GM12878 (cell line): ENCODE measurements around the gene LRRC63. TPM values are rescaled to one million over a fixed set of nuclear protein-coding genes. Genes with fewer than 3 reads are reported as not detected.
"Not testable (repeated sequence)": the region's sequence is repeated elsewhere in the genome, so short reads cannot be mapped to it uniquely, and the experiment has no call there.

ENCODE experiments used
- ATAC-seq: fragments of 200-7000 bp; cut with Tn5 transposase; 3 replicates; pipeline ENCODE4 v1.9.1; 2020; ENCODE audit warnings: mild to moderate bottlenecking, moderate library complexity
- BruUV-seq: library from RNA; stranded (reverse); fragments of 400-500 nt; replicated peaks from 2 replicates; lab custom pipeline; 2021; lab: Mats Ljungman, UMichigan
- CTCF ChIA-PET: fragments of 300-600 bp; sonication (Branson Sonifier 250); formaldehyde crosslinking; extraction: SDS; loops from one replicate; lab custom pipeline; 2021; ENCODE audit warnings: inconsistent platforms; lab: Yijun Ruan, JAX
- POLR2A ChIA-PET: fragments of 350-600 bp; formaldehyde crosslinking; extraction: SDS; loops from one replicate; lab custom pipeline; 2021; ENCODE audit warnings: inconsistent platforms; lab: Charles Lee
- RAD21 ChIA-PET: fragments of 300-600 bp; sonication (Branson Sonifier 250); formaldehyde crosslinking; loops from one replicate; lab custom pipeline; 2023; ENCODE audit warnings: antibody characterized with exemption; ENCODE audit not compliant: unreplicated experiment; lab: Charles Lee
- SMC1A ChIA-PET: fragments of 300-600 bp; sonication (Branson Sonifier 250); formaldehyde crosslinking; loops from one replicate; lab custom pipeline; 2023; ENCODE audit not compliant: unreplicated experiment, uncharacterized antibody; lab: Charles Lee
- DNase-seq: peaks from one replicate; pipeline ENCODE4 v3.0.0-alpha.2; 2011; ENCODE audit warnings: low read depth, low spot score
- FAIRE-seq: peaks from 3 replicates; lab custom pipeline; 2011; peaks lifted over from hg19 to GRCh38; lab: Jason Lieb, UNC
- H2AFZ ChIP-seq: 2 replicates; pipeline ENCODE4 v1.6.0; 2011; ENCODE audit warnings: low read depth, low read length, control low read depth; ENCODE audit not compliant: control insufficient read depth
- H3K27ac ChIP-seq: 2 replicates; pipeline ENCODE4 v1.5.1; 2011; ENCODE audit warnings: control low read depth; ENCODE audit not compliant: control insufficient read depth, insufficient read depth
- H3K27me3 ChIP-seq, 2 experiments: replicated peaks in 1 of 2; 2 replicates each; pipeline versions ENCODE4 v1.6.0 to v1.6.1; 2011; ENCODE audit warnings: low read length in 1 of 2; ENCODE audit not compliant: control insufficient read depth in 2 of 2, insufficient read depth in 2 of 2
- H3K36me3 ChIP-seq, 2 experiments: 2 replicates each; pipeline ENCODE4 v1.5.1; 2011; ENCODE audit warnings: low read length in 1 of 2; ENCODE audit not compliant: control insufficient read depth in 2 of 2, insufficient read depth in 2 of 2
- H3K4me1 ChIP-seq: 2 replicates; pipeline ENCODE4 v1.6.1; 2011; ENCODE audit warnings: mild to moderate bottlenecking, low read length, moderate library complexity, mixed read lengths; ENCODE audit not compliant: control insufficient read depth, insufficient read depth
- H3K4me2 ChIP-seq: 2 replicates; pipeline ENCODE4 v1.6.0; 2011; ENCODE audit warnings: control low read depth; ENCODE audit not compliant: control insufficient read depth, insufficient read depth
- H3K4me3 ChIP-seq: fragments of 200-600 bp; sonication (generic); 2 replicates; pipeline ENCODE4 v1.5.1; 2016
- H3K79me2 ChIP-seq: 2 replicates; pipeline ENCODE4 v1.6.0; 2011; ENCODE audit warnings: low read length; ENCODE audit not compliant: control insufficient read depth, insufficient read depth
- H3K9ac ChIP-seq: 2 replicates; pipeline ENCODE4 v1.8.0; 2011; ENCODE audit warnings: low read length, control low read depth, mixed read lengths; ENCODE audit not compliant: control insufficient read depth, insufficient read depth
- H3K9me3 ChIP-seq: replicated peaks from 3 replicates; pipeline ENCODE4 v1.5.1; 2011; ENCODE audit warnings: mild to moderate bottlenecking, low read length; ENCODE audit not compliant: control insufficient read depth, insufficient read depth
- H4K20me1 ChIP-seq: 2 replicates; pipeline ENCODE4 v1.6.0; 2011; ENCODE audit not compliant: control insufficient read depth, insufficient read depth
- ATF7 ChIP-seq: fragments of 450-650 bp; IDR thresholded peaks from 2 replicates; pipeline ENCODE4 v1.6.1; 2016; ENCODE audit warnings: low read depth, mild to moderate bottlenecking
- BACH1 ChIP-seq: fragments of 450-650 bp; IDR thresholded peaks from 2 replicates; pipeline ENCODE4 v1.6.1; 2017; ENCODE audit warnings: mild to moderate bottlenecking, borderline replicate concordance
- BRCA1 ChIP-seq: IDR thresholded peaks from 2 replicates; pipeline ENCODE4 v1.6.1; 2011; ENCODE audit warnings: low read depth, low read length, improper control_type of control experiment
- E2F4 ChIP-seq: IDR thresholded peaks from 2 replicates; pipeline ENCODE4 v1.6.1; 2012; ENCODE audit warnings: low read depth, low read length, improper control_type of control experiment
- FOS ChIP-seq: IDR thresholded peaks from 3 replicates; pipeline ENCODE4 v1.6.1; 2011; ENCODE audit warnings: borderline replicate concordance; ENCODE audit not compliant: insufficient read length; ENCODE audit errors: extremely low read depth
- IKZF2 ChIP-seq, 2 experiments: fragments of 450-650 bp; IDR thresholded peaks; 2 replicates each; pipeline ENCODE4 v1.6.1; 2017; ENCODE audit warnings: mild to moderate bottlenecking in 2 of 2, moderate library complexity in 2 of 2
- LARP7 ChIP-seq: fragments of 450-650 bp; IDR thresholded peaks from 2 replicates; pipeline ENCODE4 v1.6.1; 2017; ENCODE audit warnings: mild to moderate bottlenecking
- MEF2A ChIP-seq: IDR thresholded peaks from 2 replicates; pipeline ENCODE4 v1.6.1; 2011; ENCODE audit warnings: low read depth, mild to moderate bottlenecking, low read length, moderate library complexity; ENCODE audit not compliant: insufficient read depth
- NBN ChIP-seq: fragments of 450-650 bp; IDR thresholded peaks from 2 replicates; pipeline ENCODE4 v1.6.1; 2016
- NR2C1 ChIP-seq: fragments of 450-650 bp; IDR thresholded peaks from 2 replicates; pipeline ENCODE4 v1.6.1; 2017; ENCODE audit warnings: antibody characterized with exemption, mild to moderate bottlenecking, moderate library complexity
- POLR2A ChIP-seq: IDR thresholded peaks from 2 replicates; pipeline ENCODE4 v1.6.1; 2011; ENCODE audit warnings: low read depth, mild to moderate bottlenecking, low read length
- RCOR1 ChIP-seq: conservative IDR thresholded peaks from 2 replicates; pipeline ENCODE4 v1.6.1; 2012; ENCODE audit warnings: low read depth, low read length, improper control_type of control experiment
- RELA ChIP-seq: fragments of 450-650 bp; IDR thresholded peaks from 2 replicates; pipeline ENCODE4 v1.8.0; 2014; ENCODE audit warnings: borderline replicate concordance; ENCODE audit not compliant: partially characterized antibody
- TCF12 ChIP-seq: IDR thresholded peaks from 2 replicates; pipeline ENCODE4 v1.6.1; 2011; ENCODE audit warnings: low read depth, mild to moderate bottlenecking, low read length
- WGBS: methylation state at CpG from one replicate; pipeline ENCODE4 v1.1.6; 2016; ENCODE audit warnings: low lambda C conversion rate; ENCODE audit not compliant: insufficient replicate concordance, insufficient coverage; ENCODE audit errors: missing lambda C conversion rate; 5-methylcytosine and 5-hydroxymethylcytosine counted together
- in situ Hi-C: fragments of 300-500 bp; cut with MboI; formaldehyde crosslinking; loops from 9 replicates; pipeline ENCODE4 v1.14.3; 2018; ENCODE audit warnings: mixed read lengths
- intact Hi-C: fragments of 100-400 bp; cut with micrococcal nuclease; formaldehyde crosslinking; loops from one replicate; pipeline ENCODE4 v1.14.2; 2022; ENCODE audit not compliant: unreplicated experiment
- polyA plus RNA-seq, 11 experiments: library from polyadenylated mRNA; depleted of rRNA in 4 of 11; unstranded in 6 of 11; stranded (reverse) in 5 of 11; fragments of >200 nt; fragmentation: Nextera tagmentation in 4 of 11; fragmentation: Illumina TruSeq in 1 of 11; extraction: Ambion mirVana in 4 of 11; extraction: Trizol in 1 of 11; gene quantifications; 1 replicate in 1 of 11; 2 replicates in 10 of 11; pipeline versions ENCODE4 v1.2.1 to v1.2.3, GENCODE V29; 2011 to 2016; ENCODE audit warnings: inconsistent platforms in 2 of 11, missing spikeins in 2 of 11, low read depth in 1 of 11
- total RNA-seq, 4 experiments: library from RNA; depleted of rRNA in 3 of 4; stranded (reverse); fragments of >200 nt in 3 of 4; fragmentation: Illumina TruSeq in 1 of 4; extraction: Trizol in 1 of 4; gene quantifications; 2 replicates each; pipeline versions ENCODE4 v1.2.1 to v1.2.3, GENCODE V29; 2013 to 2021

Gene LRRC63
- total and polyA plus RNA-seq, 10 of the 15 experiments (the other 5 are each of a cell fraction or from before 2014, with no cell fraction given) = 0.34 to 0.98 (median 0.76) TPM; not detected in 1

GRCh38 chr13:46211483-46212351 is at the start of gene LRRC63 (continued):
- 0 out of 2 replicates have a peak, but pooled peaks have one; percentile 42 for TF ChIP-seq BACH1

- H3K9ac ChIP-seq, FAIRE-seq: not testable (repeated sequence)
- 0 out of 2 replicates have a peak, but pooled peaks have one; percentile 19 for TF ChIP-seq POLR2A
- TF ChIP-seq, all 136 proteins: peak for 1; not testable (repeated sequence) for 135
- CTCF ChIA-PET = interaction anchor here (9.0 kb wide), 1 partner anchor 13 kb away, joined by 172 read pairs; the partner anchor contains the start of gene LCP1
- in situ Hi-C loops, H3K27me3 ChIP-seq, H3K9me3 ChIP-seq, H2AFZ ChIP-seq, DNase-seq, H4K20me1 ChIP-seq, H3K27ac ChIP-seq, intact Hi-C loops, POLR2A ChIA-PET, H3K4me3 ChIP-seq, ATAC-seq, H3K4me2 ChIP-seq, BruUV-seq: not testable (repeated sequence)
- Histone ChIP-seq H3K4me1 (peaks cover 26% of the 10 kb centered on the region), H3K79me2 (peaks cover 92% of the 10 kb centered on the region), H3K36me3 (peaks cover 6 to 29% of the 10 kb centered on the region in 2 experiments)
- SMC1A ChIA-PET = interaction anchor here (16.5 kb wide), 1 partner anchor 14 kb away, joined by 295 read pairs; the partner anchor contains the start of gene LCP1
- RAD21 ChIA-PET = interaction anchor here (1.5 to 9.7 kb wide), 2 partner anchors 16 to 36 kb away, joined by 4 to 184 read pairs; partner anchors contain the start of gene LCP1
- 2% methylated on average over 30 of the region's 36 CpGs for whole genome bisulfite sequencing
Measured at GRCh38 chr13:46162741-46163140, 49.0 kb upstream of the LRRC63 start.

- FAIRE-seq (no peak), ATAC-seq (no peak), DNase-seq (no peak)
- Histone ChIP-seq H2AFZ (no peak overlapping the region), H3K9me3 (no peaks in the 10 kb centered on the region), H3K4me2 (peak overlapping the region; percentile 96), H3K27ac (peak overlapping the region; percentile 54), H3K36me3 (peaks cover 7 to 20% of the 10 kb centered on the region in 2 experiments), H3K27me3 (no peaks in the 10 kb centered on the region), H3K9ac (no peak overlapping the region), H3K4me3 (peak overlapping the region; percentile 48), H4K20me1 (peaks cover 7% of the 10 kb centered on the region), H3K79me2 (peaks cover 93% of the 10 kb centered on the region), H3K4me1 (peaks cover 39% of the 10 kb centered on the region)
- no TSS peak for BruUV-seq
- ChIA-PET SMC1A (interaction anchor here (16.5 kb wide), 1 partner anchor 12 kb away, joined by 295 read pairs; the partner anchor contains the start of gene LCP1), RAD21 (interaction anchor here (9.7 kb wide), 1 partner anchor 14 kb away, joined by 184 read pairs; the partner anchor contains the start of gene LCP1), POLR2A (interaction anchor here (6.4 kb wide), 1 partner anchor 12 kb away, joined by 95 read pairs; no protein-coding TSS in a partner anchor), CTCF (interaction anchor here (0.7 to 2.0 kb wide), 6 partner anchors 9 to 159 kb away, joined by 3 to 4 read pairs (median 3); partner anchors contain the start of gene LCP1)
- intact Hi-C loops = loop anchor here (5.0 kb wide), 1 partner anchor 747 kb away; the partner anchor contains the start of gene SLC25A30
- in situ Hi-C loops = no loop called here
- TF ChIP-seq LARP7 (no peak), RCOR1 (no peak), FOS (no peak), TCF12 (no peak), NBN (no peak), IKZF2 (IDR thresholded peaks at IDR 0.05) (no peak), POLR2A (no peak), RELA (no peak), BRCA1 (no peak), MEF2A (no peak), E2F4 (no peak), ATF7 (no peak), NR2C1 (no peak)
Measured at GRCh38 chr13:46164661-46165060, 47.1 kb upstream of the LRRC63 start.
